ENCODE results near the gene FCHSD1.

Gene FCHSD1

GRCh38 chr5:141650851-141651727, at the start of gene FCHSD1:
TSS of gene FCHSD1 (minus strand) at chr5:141651418. CDS start at chr5:141651368, 50 bp downstream.
- DNase-seq (ENCODE audit: low read depth): peak; percentile 75

GRCh38 chr5:141697586-141697985, 46.4 kb upstream of the FCHSD1 start:
- no peak for DNase-seq (ENCODE audit: low read depth)

- DNase-seq (ENCODE audit: low read depth): no peak
Measured at GRCh38 chr5:141696431-141696830, 45.2 kb upstream of the FCHSD1 start.

- DNase-seq (ENCODE audit: low read depth): no peak
Measured at GRCh38 chr5:141695627-141696215, 44.5 kb upstream of the FCHSD1 start.

GRCh38 chr5:141694479-141694878, 43.3 kb upstream of the FCHSD1 start:
- no peak for DNase-seq (ENCODE audit: low read depth)

GRCh38 chr5:141692919-141693725, 41.9 kb upstream of the FCHSD1 start:
- no peak for DNase-seq (ENCODE audit: low read depth)

DNA sequence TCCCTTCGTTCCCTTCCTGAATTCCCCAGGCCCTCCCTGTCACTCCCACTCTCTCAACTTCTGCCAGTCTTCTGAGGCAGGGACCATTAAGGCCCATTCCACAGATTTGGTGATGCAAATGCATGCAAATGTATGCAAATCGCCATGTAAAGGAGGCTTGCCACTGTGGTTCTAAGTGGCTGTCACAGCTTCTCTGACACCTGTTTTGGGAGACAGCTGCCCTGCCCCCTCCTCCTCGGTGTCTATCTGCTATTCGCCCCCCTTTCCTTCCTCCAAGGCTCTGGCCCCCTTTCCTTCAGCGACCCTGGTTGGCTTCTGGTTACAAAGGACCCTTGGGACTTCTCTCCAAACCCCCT, 41.3 kb upstream of the FCHSD1 start:
- no peak for DNase-seq (ENCODE audit: low read depth)

- DNase-seq (ENCODE audit: low read depth): peak; percentile 62
Measured at GRCh38 chr5:141691867-141692532, 40.8 kb upstream of the FCHSD1 start.

GRCh38 chr5:141691286-141691866, 40.2 kb upstream of the FCHSD1 start:
- peak; percentile 82 for DNase-seq (ENCODE audit: low read depth)

- no peak for DNase-seq (ENCODE audit: low read depth)
Measured at GRCh38 chr5:141686648-141687416, 35.6 kb upstream of the FCHSD1 start.

DNA sequence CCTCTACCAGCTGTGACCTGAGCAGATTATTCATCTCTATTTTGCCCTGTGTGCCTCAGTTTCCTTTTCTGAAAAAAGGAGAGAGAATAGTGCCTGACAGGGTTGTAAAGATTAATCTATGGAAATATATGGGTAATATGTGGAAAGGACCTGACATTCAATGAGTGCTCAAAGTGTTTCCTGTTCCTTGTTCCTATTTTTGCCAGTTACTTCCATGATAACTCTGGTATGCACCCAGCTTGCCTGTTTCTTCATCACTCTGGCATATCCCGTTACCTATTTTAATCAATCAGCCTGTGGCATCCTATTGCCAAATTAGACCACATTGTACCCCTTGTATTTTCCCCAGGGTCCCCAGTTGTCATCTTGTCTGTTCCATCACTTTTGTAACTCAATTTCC, 34.4 kb upstream of the FCHSD1 start:
- no peak for DNase-seq (ENCODE audit: low read depth)

DNA sequence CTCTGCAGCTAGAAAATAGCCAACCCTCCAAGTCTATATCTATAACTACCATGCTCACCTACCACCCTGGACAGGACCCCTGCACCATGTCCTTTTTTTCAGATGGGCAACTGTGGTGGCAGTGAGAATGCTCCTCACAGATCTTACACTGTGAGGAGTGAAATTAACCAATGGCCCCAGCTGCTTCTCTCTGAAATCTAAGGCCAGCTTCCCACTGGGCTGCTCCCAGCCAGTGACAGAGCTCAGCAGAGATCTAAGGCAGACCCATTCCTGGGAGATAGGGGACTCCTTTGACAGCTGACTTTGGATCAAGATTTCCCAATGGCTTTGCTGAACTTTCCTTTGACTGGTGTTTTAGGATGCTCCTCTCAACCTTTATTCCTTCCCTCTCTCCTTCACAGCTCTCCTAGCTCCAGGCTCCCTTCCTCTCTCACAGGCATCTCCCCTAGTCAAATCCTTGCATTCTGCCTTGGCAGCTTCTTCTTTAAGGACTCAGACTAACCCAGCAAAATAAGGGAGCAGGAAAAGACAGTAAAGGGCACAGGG, 32.5 kb upstream of the FCHSD1 start:
- DNase-seq (ENCODE audit: low read depth): no peak

DNA sequence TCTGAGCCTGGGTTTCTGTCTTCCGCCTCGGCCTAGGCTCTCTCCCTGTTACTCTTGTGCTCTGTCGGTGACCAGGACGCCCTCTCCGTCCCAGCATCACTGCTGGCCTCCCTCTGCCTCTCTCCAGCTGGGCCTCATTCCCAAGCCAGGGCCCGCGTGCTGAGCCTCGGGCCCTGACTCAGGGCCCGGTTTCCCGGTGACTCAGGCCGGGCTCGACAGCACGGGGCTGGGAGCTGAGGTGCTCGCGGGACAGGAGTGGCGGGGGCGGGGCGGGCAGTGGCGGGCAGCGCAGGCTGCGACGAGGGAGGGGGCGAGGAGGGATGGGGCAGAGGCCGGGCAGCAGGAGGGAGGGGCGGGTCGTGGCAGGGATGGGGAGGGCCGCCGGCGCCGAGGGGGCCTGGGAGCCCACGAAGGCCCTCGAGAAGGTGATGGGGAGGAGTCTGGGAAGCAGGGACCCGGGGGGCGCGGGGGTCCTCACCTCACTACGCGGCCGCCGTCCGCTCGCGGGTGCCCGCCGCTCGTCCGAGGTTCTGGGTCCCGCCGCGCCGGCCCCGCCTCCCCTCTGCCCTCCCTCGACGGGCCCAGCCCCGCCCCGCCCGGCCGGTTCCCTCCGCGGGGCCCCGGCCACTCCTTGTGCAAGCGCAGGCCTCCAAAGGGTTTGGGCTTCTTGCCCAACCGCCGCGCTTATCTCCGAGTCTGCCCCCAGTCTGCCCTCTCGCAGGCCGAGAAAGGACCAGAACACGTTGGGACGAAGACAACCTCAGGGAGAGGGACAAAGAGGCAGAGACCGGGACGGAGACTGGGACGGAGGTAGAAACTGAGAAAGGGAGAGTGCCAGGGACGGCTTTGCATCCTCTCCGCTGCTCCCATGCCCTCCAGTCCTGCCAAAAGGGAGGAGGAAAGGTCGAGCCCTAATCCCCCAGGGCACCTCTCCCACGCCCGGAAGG, 30.8 kb upstream of the FCHSD1 start, which contains the start of gene ARAP3:
TSS of gene ARAP3 (minus strand) at position 536 of the 947 bp plus-strand sequence. CDS start 1,744 bp downstream, outside the sequence.
- DNase-seq (ENCODE audit: low read depth): peak; percentile 54

GRCh38 chr5:141681295-141681694, 30.1 kb upstream of the FCHSD1 start:
- no peak for DNase-seq (ENCODE audit: low read depth)

DNA sequence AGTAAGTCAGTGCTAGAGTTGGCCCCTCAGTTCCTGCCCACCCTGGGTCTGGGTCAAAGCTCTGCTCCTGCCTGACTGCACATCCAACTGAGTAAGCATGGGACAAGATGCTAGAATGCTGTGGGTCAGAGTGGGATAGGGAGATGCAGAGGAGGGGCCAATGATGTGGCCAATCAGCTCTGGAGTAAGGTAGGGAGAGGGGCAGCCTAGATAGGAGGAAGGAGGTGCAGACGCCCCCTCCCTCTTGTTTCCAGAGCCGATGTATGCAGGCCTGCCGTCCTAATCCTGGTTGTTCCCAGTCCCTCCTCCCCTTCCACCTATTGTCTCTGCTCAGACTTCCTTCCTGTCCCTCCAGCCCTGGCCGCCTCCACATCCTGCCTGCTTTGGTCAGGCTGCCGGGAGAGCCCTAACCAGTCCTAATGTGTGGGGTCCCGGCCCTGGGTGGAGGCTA, 29.6 kb upstream of the FCHSD1 start:
- DNase-seq (ENCODE audit: low read depth): peak; percentile 56

DNA sequence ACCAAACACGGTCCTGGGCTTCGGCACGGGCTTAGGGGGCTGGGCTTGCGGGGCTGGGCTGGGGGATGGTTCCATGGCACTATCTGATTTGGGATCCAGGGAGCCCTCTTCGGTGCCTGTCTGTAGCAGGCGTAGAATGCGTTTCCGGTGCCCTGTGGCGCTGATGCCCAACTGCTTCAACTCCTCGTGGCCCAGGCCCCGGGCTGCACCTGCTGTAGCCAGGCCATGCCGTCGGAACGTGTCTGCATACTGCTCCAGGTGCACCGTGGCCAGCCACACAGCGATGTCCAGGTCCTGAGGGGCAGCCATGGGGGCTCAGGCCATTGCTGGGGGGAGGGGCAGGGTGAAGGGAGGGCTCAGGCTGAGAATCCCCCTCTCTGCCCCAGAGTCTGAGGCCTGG, 29.0 kb upstream of the FCHSD1 start:
- no peak for DNase-seq (ENCODE audit: low read depth)

GRCh38 chr5:141677415-141677814, 26.2 kb upstream of the FCHSD1 start:
- no peak for DNase-seq (ENCODE audit: low read depth)

- DNase-seq (ENCODE audit: low read depth): no peak
Measured at GRCh38 chr5:141675672-141676071, 24.5 kb upstream of the FCHSD1 start.

GRCh38 chr5:141674747-141675146, 23.5 kb upstream of the FCHSD1 start:
- no peak for DNase-seq (ENCODE audit: low read depth)

Measured in CMK (cell line).